ENCODE measurements around the gene CENPB. TPM values are rescaled to one million over a fixed set of nuclear protein-coding genes. Genes with fewer than 3 reads are reported as not detected.

CENPB gene
- total RNA-seq, 1 donor from 2014 or later = 82.3 TPM

GRCh38 chr20:3764659-3765058 is 21.9 kb downstream of the CENPB start:
- H3K4me3 ChIP-seq (ENCODE audit: low read depth, low read length) = no peak overlapping the region
- no peak for TF ChIP-seq CTCF (conservative IDR thresholded peaks at IDR 0.05; ENCODE audit: low read depth, low read length)
- DNase-seq (ENCODE audit: low read depth) = no peak

- no peak for DNase-seq (ENCODE audit: low read depth)
- TF ChIP-seq CTCF (conservative IDR thresholded peaks at IDR 0.05; ENCODE audit: low read depth, low read length) = no peak
Observed at GRCh38 chr20:3763671-3764601, 22.6 kb downstream of the CENPB start.

GRCh38 chr20:3760655-3761348 is 25.7 kb downstream of the CENPB start:
- no peak overlapping the region for H3K4me3 ChIP-seq (ENCODE audit: low read depth, low read length)
- TF ChIP-seq CTCF (conservative IDR thresholded peaks at IDR 0.05; ENCODE audit: low read depth, low read length) = no peak
- DNase-seq (ENCODE audit: low read depth) = peak; percentile 13

More at GRCh38 chr20:3763671-3764601, 22.6 kb downstream of the CENPB start:
- H3K4me3 ChIP-seq (ENCODE audit: low read depth, low read length) = no peak overlapping the region

GRCh38 chr20:3759884-3760283 is 26.7 kb downstream of the CENPB start:
- TF ChIP-seq CTCF (conservative IDR thresholded peaks at IDR 0.05; ENCODE audit: low read depth, low read length) = no peak
- no peak for DNase-seq (ENCODE audit: low read depth)
- H3K4me3 ChIP-seq (ENCODE audit: low read depth, low read length) = no peak overlapping the region

GRCh38 chr20:3759316-3759823 is 27.2 kb downstream of the CENPB start:
- DNase-seq (ENCODE audit: low read depth) = no peak
- H3K4me3 ChIP-seq (ENCODE audit: low read depth, low read length) = no peak overlapping the region
- TF ChIP-seq CTCF (conservative IDR thresholded peaks at IDR 0.05; ENCODE audit: low read depth, low read length) = no peak

GRCh38 chr20:3758566-3758965 is 28.0 kb downstream of the CENPB start:
- TF ChIP-seq CTCF (conservative IDR thresholded peaks at IDR 0.05; ENCODE audit: low read depth, low read length) = no peak
- H3K4me3 ChIP-seq (ENCODE audit: low read depth, low read length) = no peak overlapping the region
- DNase-seq (ENCODE audit: low read depth) = no peak
